Lung (tissue), 12 donors: ENCODE data around the gene EFNA1. TPM values are rescaled to one million over a fixed set of nuclear protein-coding genes. Genes with fewer than 3 reads are reported as not detected.

Source experiments
- ATAC-seq: fragments of 200-7000 bp; cut with Tn5 transposase; one replicate; pipeline ENCODE4 v1.9.1; 2020; ENCODE audit warnings: moderate number of reproducible peaks; ENCODE audit not compliant: insufficient read depth, low FRiP score
- DNase-seq, 3 donors: peaks; one replicate each; pipeline ENCODE4 v3.0.0-alpha.2; 2013 to 2017
- H3K27ac ChIP-seq, 2 donors: one replicate each; pipeline ENCODE4 v1.5.1; 2013; ENCODE audit warnings: mild to moderate bottlenecking in 2 of 2, moderate library complexity in 2 of 2, control low read depth in 1 of 2, inconsistent platforms in 1 of 2, low read depth in 1 of 2, low read length in 1 of 2
- H3K27me3 ChIP-seq, 3 donors: one replicate each; pipeline ENCODE4 v1.5.1; 2013; ENCODE audit warnings: low read length in 2 of 3; ENCODE audit not compliant: control insufficient read depth in 3 of 3, insufficient read depth in 3 of 3
- H3K36me3 ChIP-seq, 4 donors: one replicate each; pipeline ENCODE4 v1.5.1; 2013; ENCODE audit warnings: low read length in 4 of 4, mild to moderate bottlenecking in 1 of 4, moderate library complexity in 1 of 4; ENCODE audit not compliant: control insufficient read depth in 4 of 4, insufficient read depth in 4 of 4
- H3K4me1 ChIP-seq, 5 donors: one replicate each; pipeline ENCODE4 v1.5.1; 2013; ENCODE audit warnings: low read length in 5 of 5, mild to moderate bottlenecking in 2 of 5, moderate library complexity in 1 of 5; ENCODE audit not compliant: control insufficient read depth in 5 of 5, insufficient read depth in 5 of 5
- H3K4me3 ChIP-seq: one replicate; pipeline ENCODE4 v1.5.1; 2013; ENCODE audit warnings: mild to moderate bottlenecking, control low read depth, moderate library complexity
- H3K9ac ChIP-seq, 2 donors: one replicate each; pipeline ENCODE4 v1.5.1; 2013; ENCODE audit warnings: low read length in 2 of 2, control low read depth in 1 of 2; ENCODE audit not compliant: insufficient read depth in 1 of 2
- H3K9me3 ChIP-seq, 4 donors: one replicate each; pipeline ENCODE4 v1.5.1; 2013; ENCODE audit warnings: low read length in 3 of 4, mild to moderate bottlenecking in 1 of 4, moderate library complexity in 1 of 4; ENCODE audit not compliant: control insufficient read depth in 4 of 4, insufficient read depth in 3 of 4
- CTCF ChIP-seq: IDR thresholded peaks from 2 replicates; pipeline ENCODE4 v1.5.1; 2012; ENCODE audit warnings: mild to moderate bottlenecking; ENCODE audit errors: control extremely low read depth, extremely low read depth
- WGBS, 2 donors: extraction: QIAGEN DNeasy Blood & Tissue Kit; methylation state at CpG; one replicate each; pipeline ENCODE4 v1.1.7; 2013; 5-methylcytosine and 5-hydroxymethylcytosine counted together
- polyA plus RNA-seq, 2 donors: library from polyadenylated mRNA; stranded (reverse); fragments of 200-250 nt; gene quantifications; one replicate each; pipeline ENCODE4 v1.2.1, GENCODE V29; 2013
- total RNA-seq, 2 donors: library from RNA; depleted of rRNA in 1 of 2; stranded (reverse); fragments of >200 nt in 1 of 2; gene quantifications; one replicate each; pipeline ENCODE4 v1.2.1, GENCODE V29; 2014 to 2021
- donor health status: control.
- donor health status: control.
- donor health status: Bipolar disorder and iron deficiency.
- donor health status: healthy.
- donor health status: DM: yes; HTN: yes; CAD: no.

Gene EFNA1
- total and polyA plus RNA-seq, 4 donors: 111 to 202 (median 168) TPM

GRCh38 chr1:155094622-155094948 lies 33.1 kb upstream of the EFNA1 start:
- no peak overlapping the region for H3K9ac ChIP-seq
- TF ChIP-seq CTCF: no peak
- H3K36me3 ChIP-seq: no peaks in the 10 kb centered on the region
- 65 to 82% methylated on average over 2 of the region's 2 CpGs for WGBS, 2 donors
- no peak for ATAC-seq
- no peaks in the 10 kb centered on the region for H3K9me3 ChIP-seq
- no peak for DNase-seq
- peaks cover 3 to 25% (median 11%) of the 10 kb centered on the region in 5 donors for H3K4me1 ChIP-seq
- H3K4me3 ChIP-seq: no peak overlapping the region
- peaks cover 0 to 3% (median 0%) of the 10 kb centered on the region in 3 donors for H3K27me3 ChIP-seq
- peak overlapping the region in 1 of 2 donors; percentile 32 for H3K27ac ChIP-seq

- no peak for TF ChIP-seq CTCF
- H3K9ac ChIP-seq: no peak overlapping the region
- DNase-seq (no peak), ATAC-seq (no peak)
- no peaks in the 10 kb centered on the region for H3K36me3 ChIP-seq
- H3K4me3 ChIP-seq: no peak overlapping the region
- H3K4me1 ChIP-seq: peaks cover 0 to 7% (median 3%) of the 10 kb centered on the region in 5 donors
- no peak overlapping the region for H3K27ac ChIP-seq
- WGBS, 2 donors: 86 to 89% methylated on average over 7 of the region's 7 CpGs
- H3K27me3 ChIP-seq: peaks cover 0 to 3% (median 0%) of the 10 kb centered on the region in 3 donors
- H3K9me3 ChIP-seq: no peaks in the 10 kb centered on the region
These were observed 28.3 kb upstream of the EFNA1 start for GRCh38 chr1:155099331-155099730.

- peaks cover 0 to 3% (median 0%) of the 10 kb centered on the region in 5 donors for H3K4me1 ChIP-seq
- TF ChIP-seq CTCF: no peak
- no peak for ATAC-seq
- H3K27me3 ChIP-seq: no peaks in the 10 kb centered on the region
- H3K9ac ChIP-seq: no peak overlapping the region
- no peaks in the 10 kb centered on the region for H3K36me3 ChIP-seq
- no peaks in the 10 kb centered on the region for H3K9me3 ChIP-seq
- WGBS, 2 donors: 85 to 91% methylated on average over 9 of the region's 9 CpGs
- H3K27ac ChIP-seq: no peak overlapping the region
- H3K4me3 ChIP-seq: no peak overlapping the region
- DNase-seq: no peak
These were observed 24.4 kb upstream of the EFNA1 start for GRCh38 chr1:155103325-155103724.
